HL-60 (cell line): ENCODE data around the gene LRP8.

Experiments
- DNase-seq, 2 experiments: peaks; one replicate each; pipeline ENCODE4 v3.0.0-alpha.2; 2010 to 2020; ENCODE audit warnings: low read depth in 1 of 2, low spot score in 1 of 2
- H3K27ac ChIP-seq: fragments of 250-450 bp; sonication (Bioruptor Pico); replicated peaks from 2 replicates; pipeline ENCODE4 v1.5.1; 2020; ENCODE audit warnings: mild to moderate bottlenecking, moderate library complexity
- H3K27me3 ChIP-seq: fragments of 250-450 bp; sonication (Bioruptor Pico); 2 replicates; pipeline ENCODE4 v1.5.1; 2021; ENCODE audit warnings: mild to moderate bottlenecking, moderate library complexity; ENCODE audit not compliant: insufficient read depth, poor library complexity, severe bottlenecking
- H3K4me3 ChIP-seq: replicated peaks from 2 replicates; pipeline ENCODE4 v1.5.1; 2011; ENCODE audit warnings: mild to moderate bottlenecking, control low read depth, low read length; ENCODE audit not compliant: insufficient read depth
- CTCF ChIP-seq: IDR thresholded peaks from one replicate; pipeline ENCODE4 v1.5.1; 2011; ENCODE audit warnings: low read length, control low read depth, inconsistent platforms; ENCODE audit not compliant: insufficient read depth
- GABPA ChIP-seq: IDR thresholded peaks from 2 replicates; pipeline ENCODE4 v1.6.1; 2012; ENCODE audit warnings: low read depth
- POLR2AphosphoS5 ChIP-seq: IDR thresholded peaks from 2 replicates; pipeline ENCODE4 v1.6.1; 2012; ENCODE audit warnings: low read depth
- SPI1 ChIP-seq: IDR thresholded peaks from 2 replicates; pipeline ENCODE4 v1.6.1; 2012; ENCODE audit warnings: low read depth, mild to moderate bottlenecking, borderline replicate concordance
- TF ChIP-seq, protein P1 (sequence below): IDR thresholded peaks from 2 replicates; pipeline ENCODE4 v1.6.1; 2012; ENCODE audit warnings: low read depth; ENCODE audit not compliant: insufficient replicate concordance

Gene LRP8

DNA sequence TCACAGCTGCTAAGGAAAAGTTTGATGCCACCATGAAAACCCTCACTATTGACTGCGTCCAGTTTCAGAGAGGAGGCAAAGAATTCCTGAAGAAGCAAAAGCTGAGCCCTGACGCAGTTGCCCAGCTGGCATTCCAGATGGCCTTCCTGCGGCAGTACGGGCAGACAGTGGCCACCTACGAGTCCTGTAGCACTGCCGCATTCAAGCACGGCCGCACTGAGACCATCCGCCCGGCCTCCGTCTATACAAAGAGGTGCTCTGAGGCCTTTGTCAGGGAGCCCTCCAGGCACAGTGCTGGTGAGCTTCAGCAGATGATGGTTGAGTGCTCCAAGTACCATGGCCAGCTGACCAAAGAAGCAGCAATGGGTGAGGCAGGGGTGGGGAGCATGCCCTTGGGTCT, 116.9 kb downstream of the LRP8 start:
- no peak overlapping the region for H3K4me3 ChIP-seq
- no peak for TF ChIP-seq POLR2AphosphoS5
- no peak for TF ChIP-seq GABPA
- TF ChIP-seq SPI1, result no peak
- no peak for TF ChIP-seq CTCF
- TF ChIP-seq, protein P1, sequence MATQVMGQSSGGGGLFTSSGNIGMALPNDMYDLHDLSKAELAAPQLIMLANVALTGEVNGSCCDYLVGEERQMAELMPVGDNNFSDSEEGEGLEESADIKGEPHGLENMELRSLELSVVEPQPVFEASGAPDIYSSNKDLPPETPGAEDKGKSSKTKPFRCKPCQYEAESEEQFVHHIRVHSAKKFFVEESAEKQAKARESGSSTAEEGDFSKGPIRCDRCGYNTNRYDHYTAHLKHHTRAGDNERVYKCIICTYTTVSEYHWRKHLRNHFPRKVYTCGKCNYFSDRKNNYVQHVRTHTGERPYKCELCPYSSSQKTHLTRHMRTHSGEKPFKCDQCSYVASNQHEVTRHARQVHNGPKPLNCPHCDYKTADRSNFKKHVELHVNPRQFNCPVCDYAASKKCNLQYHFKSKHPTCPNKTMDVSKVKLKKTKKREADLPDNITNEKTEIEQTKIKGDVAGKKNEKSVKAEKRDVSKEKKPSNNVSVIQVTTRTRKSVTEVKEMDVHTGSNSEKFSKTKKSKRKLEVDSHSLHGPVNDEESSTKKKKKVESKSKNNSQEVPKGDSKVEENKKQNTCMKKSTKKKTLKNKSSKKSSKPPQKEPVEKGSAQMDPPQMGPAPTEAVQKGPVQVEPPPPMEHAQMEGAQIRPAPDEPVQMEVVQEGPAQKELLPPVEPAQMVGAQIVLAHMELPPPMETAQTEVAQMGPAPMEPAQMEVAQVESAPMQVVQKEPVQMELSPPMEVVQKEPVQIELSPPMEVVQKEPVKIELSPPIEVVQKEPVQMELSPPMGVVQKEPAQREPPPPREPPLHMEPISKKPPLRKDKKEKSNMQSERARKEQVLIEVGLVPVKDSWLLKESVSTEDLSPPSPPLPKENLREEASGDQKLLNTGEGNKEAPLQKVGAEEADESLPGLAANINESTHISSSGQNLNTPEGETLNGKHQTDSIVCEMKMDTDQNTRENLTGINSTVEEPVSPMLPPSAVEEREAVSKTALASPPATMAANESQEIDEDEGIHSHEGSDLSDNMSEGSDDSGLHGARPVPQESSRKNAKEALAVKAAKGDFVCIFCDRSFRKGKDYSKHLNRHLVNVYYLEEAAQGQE, result no peak
- H3K27ac ChIP-seq, result no peak overlapping the region
- no peaks in the 10 kb centered on the region for H3K27me3 ChIP-seq
- DNase-seq, result no peak

- Histone ChIP-seq H3K4me3 (no peak overlapping the region), H3K27me3 (no peaks in the 10 kb centered on the region), H3K27ac (no peak overlapping the region)
- no peak for TF ChIP-seq POLR2AphosphoS5
- TF ChIP-seq, protein P1, result no peak
- TF ChIP-seq CTCF, result no peak
- TF ChIP-seq GABPA, result no peak
- no peak for DNase-seq
Measured at GRCh38 chr1:53210352-53210751, 117.5 kb downstream of the LRP8 start.

- TF ChIP-seq, protein P1, result no peak
- TF ChIP-seq POLR2AphosphoS5, result no peak
- no peak for TF ChIP-seq GABPA
- TF ChIP-seq CTCF, result no peak
- no peak for TF ChIP-seq SPI1
- H3K4me3 ChIP-seq, result no peak overlapping the region
- no peak for DNase-seq
- no peak overlapping the region for H3K27ac ChIP-seq
- no peaks in the 10 kb centered on the region for H3K27me3 ChIP-seq
Measured at GRCh38 chr1:53207726-53208125, 120.1 kb downstream of the LRP8 start.
